HL-60/S4 (cell line): ENCODE measurements around the gene XPOT.
"Not testable (repeated sequence)": the region's sequence is repeated elsewhere in the genome, so short reads cannot be mapped to it uniquely, and the experiment has no call there.

Experiments
- in situ Hi-C: fragments of 300-500 bp; cut with MboI; formaldehyde crosslinking; loops from 2 replicates; pipeline ENCODE4 v1.14.3; 2022; ENCODE audit warnings: low sequenced_read_pairs

XPOT gene

GRCh38 chr12:64403707-64404469 is at the start of gene XPOT:
XPOT (plus strand) TSS chr12:64404392; CDS start chr12:64410036, 5,644 bp downstream.
- in situ Hi-C loops: no loop called here

- in situ Hi-C loops: not testable (repeated sequence)
These were observed 48.0 kb upstream of the XPOT start for GRCh38 chr12:64356209-64356608.

- in situ Hi-C loops: not testable (repeated sequence)
These were observed 43.0 kb upstream of the XPOT start for GRCh38 chr12:64361173-64361572.

GRCh38 chr12:64362721-64363305 is 41.4 kb upstream of the XPOT start:
- in situ Hi-C loops: no loop called here

- in situ Hi-C loops: no loop called here
These were observed 20.5 kb upstream of the XPOT start for GRCh38 chr12:64383675-64384074.

GRCh38 chr12:64385019-64385418 is 19.2 kb upstream of the XPOT start:
- in situ Hi-C loops: no loop called here

- in situ Hi-C loops: no loop called here
These were observed 18.7 kb upstream of the XPOT start for GRCh38 chr12:64385468-64385867.

GRCh38 chr12:64387197-64387816 is 16.9 kb upstream of the XPOT start:
- in situ Hi-C loops: no loop called here

GRCh38 chr12:64389154-64389553 is 15.0 kb upstream of the XPOT start:
- in situ Hi-C loops: no loop called here

- in situ Hi-C loops: no loop called here
These were observed 13.8 kb upstream of the XPOT start, which contains the start of gene C12orf56 for GRCh38 chr12:64390275-64390851. C12orf56 (minus strand) TSS chr12:64390758; CDS start chr12:64390565, 193 bp downstream.

GRCh38 chr12:64392221-64392620 is 12.0 kb upstream of the XPOT start:
- in situ Hi-C loops: no loop called here

GRCh38 chr12:64395739-64396138 is 8.5 kb upstream of the XPOT start:
- in situ Hi-C loops: no loop called here

- in situ Hi-C loops: no loop called here
These were observed 4.2 kb upstream of the XPOT start for GRCh38 chr12:64400041-64400440.

- in situ Hi-C loops: no loop called here
These were observed 2.0 kb upstream of the XPOT start for GRCh38 chr12:64402181-64402580.

GRCh38 chr12:64404470-64405256 is 471 bp downstream of the XPOT start:
- in situ Hi-C loops: no loop called here

- in situ Hi-C loops: no loop called here
These were observed 3.4 kb downstream of the XPOT start for GRCh38 chr12:64407342-64408223.

GRCh38 chr12:64411427-64411826 is 7.2 kb downstream of the XPOT start:
- in situ Hi-C loops: loop anchor here (5.0 kb wide), 1 partner anchor 36 kb away; no protein-coding TSS in a partner anchor

GRCh38 chr12:64412459-64412858 is 8.3 kb downstream of the XPOT start:
- in situ Hi-C loops: loop anchor here (5.0 kb wide), 1 partner anchor 35 kb away; no protein-coding TSS in a partner anchor

- in situ Hi-C loops: loop anchor here (5.0 kb wide), 1 partner anchor 33 kb away; no protein-coding TSS in a partner anchor
These were observed 9.7 kb downstream of the XPOT start for GRCh38 chr12:64413884-64414283.

- in situ Hi-C loops: no loop called here
These were observed 14.0 kb downstream of the XPOT start for GRCh38 chr12:64418209-64418608.
